GM12878 (cell line): ENCODE measurements around the gene PAX6. TPM values are rescaled to one million over a fixed set of nuclear protein-coding genes. Genes with fewer than 3 reads are reported as not detected.

Experiments
- ATAC-seq: fragments of 200-7000 bp; cut with Tn5 transposase; 3 replicates; pipeline ENCODE4 v1.9.1; 2020; ENCODE audit warnings: mild to moderate bottlenecking, moderate library complexity
- BruUV-seq: library from RNA; stranded (reverse); fragments of 400-500 nt; replicated peaks from 2 replicates; lab custom pipeline; 2021; lab: Mats Ljungman, UMichigan
- CTCF ChIA-PET: fragments of 300-600 bp; sonication (Branson Sonifier 250); formaldehyde crosslinking; extraction: SDS; loops from one replicate; lab custom pipeline; 2021; ENCODE audit warnings: inconsistent platforms; lab: Yijun Ruan, JAX
- POLR2A ChIA-PET: fragments of 350-600 bp; formaldehyde crosslinking; extraction: SDS; loops from one replicate; lab custom pipeline; 2021; ENCODE audit warnings: inconsistent platforms; lab: Charles Lee
- RAD21 ChIA-PET: fragments of 300-600 bp; sonication (Branson Sonifier 250); formaldehyde crosslinking; loops from one replicate; lab custom pipeline; 2023; ENCODE audit warnings: antibody characterized with exemption; ENCODE audit not compliant: unreplicated experiment; lab: Charles Lee
- SMC1A ChIA-PET: fragments of 300-600 bp; sonication (Branson Sonifier 250); formaldehyde crosslinking; loops from one replicate; lab custom pipeline; 2023; ENCODE audit not compliant: unreplicated experiment, uncharacterized antibody; lab: Charles Lee
- DNase-seq: peaks from one replicate; pipeline ENCODE4 v3.0.0-alpha.2; 2011; ENCODE audit warnings: low read depth, low spot score
- FAIRE-seq: peaks from 3 replicates; lab custom pipeline; 2011; peaks lifted over from hg19 to GRCh38; lab: Jason Lieb, UNC
- H2AFZ ChIP-seq: 2 replicates; pipeline ENCODE4 v1.6.0; 2011; ENCODE audit warnings: low read depth, low read length, control low read depth; ENCODE audit not compliant: control insufficient read depth
- H3K27ac ChIP-seq: 2 replicates; pipeline ENCODE4 v1.5.1; 2011; ENCODE audit warnings: control low read depth; ENCODE audit not compliant: control insufficient read depth, insufficient read depth
- H3K27me3 ChIP-seq, 2 experiments: replicated peaks in 1 of 2; 2 replicates each; pipeline versions ENCODE4 v1.6.0 to v1.6.1; 2011; ENCODE audit warnings: low read length in 1 of 2; ENCODE audit not compliant: control insufficient read depth in 2 of 2, insufficient read depth in 2 of 2
- H3K36me3 ChIP-seq, 2 experiments: 2 replicates each; pipeline ENCODE4 v1.5.1; 2011; ENCODE audit warnings: low read length in 1 of 2; ENCODE audit not compliant: control insufficient read depth in 2 of 2, insufficient read depth in 2 of 2
- H3K4me1 ChIP-seq: 2 replicates; pipeline ENCODE4 v1.6.1; 2011; ENCODE audit warnings: mild to moderate bottlenecking, low read length, moderate library complexity, mixed read lengths; ENCODE audit not compliant: control insufficient read depth, insufficient read depth
- H3K4me2 ChIP-seq: 2 replicates; pipeline ENCODE4 v1.6.0; 2011; ENCODE audit warnings: control low read depth; ENCODE audit not compliant: control insufficient read depth, insufficient read depth
- H3K4me3 ChIP-seq: fragments of 200-600 bp; sonication (generic); 2 replicates; pipeline ENCODE4 v1.5.1; 2016
- H3K79me2 ChIP-seq: 2 replicates; pipeline ENCODE4 v1.6.0; 2011; ENCODE audit warnings: low read length; ENCODE audit not compliant: control insufficient read depth, insufficient read depth
- H3K9ac ChIP-seq: 2 replicates; pipeline ENCODE4 v1.8.0; 2011; ENCODE audit warnings: low read length, control low read depth, mixed read lengths; ENCODE audit not compliant: control insufficient read depth, insufficient read depth
- H3K9me3 ChIP-seq: replicated peaks from 3 replicates; pipeline ENCODE4 v1.5.1; 2011; ENCODE audit warnings: mild to moderate bottlenecking, low read length; ENCODE audit not compliant: control insufficient read depth, insufficient read depth
- H4K20me1 ChIP-seq: 2 replicates; pipeline ENCODE4 v1.6.0; 2011; ENCODE audit not compliant: control insufficient read depth, insufficient read depth
- CHD4 ChIP-seq: fragments of 200-600 bp; sonication (generic); IDR thresholded peaks from 2 replicates; pipeline ENCODE4 v1.6.1; 2016; ENCODE audit warnings: mild to moderate bottlenecking
- LARP7 ChIP-seq: fragments of 450-650 bp; IDR thresholded peaks from 2 replicates; pipeline ENCODE4 v1.6.1; 2017; ENCODE audit warnings: mild to moderate bottlenecking
- NFYA ChIP-seq: IDR thresholded peaks from 2 replicates; pipeline ENCODE4 v1.6.1; 2011; ENCODE audit warnings: low read depth, mild to moderate bottlenecking, low read length, improper control_type of control experiment, borderline replicate concordance
- SUZ12 ChIP-seq: fragments of 200-600 bp; sonication (generic); IDR thresholded peaks from one replicate; pipeline ENCODE4 v1.6.1; 2018; ENCODE audit warnings: antibody characterized with exemption, mild to moderate bottlenecking; ENCODE audit not compliant: unreplicated experiment
- TCF12 ChIP-seq: IDR thresholded peaks from 2 replicates; pipeline ENCODE4 v1.6.1; 2011; ENCODE audit warnings: low read depth, mild to moderate bottlenecking, low read length
- ZBTB40 ChIP-seq: fragments of 450-650 bp; IDR thresholded peaks from 2 replicates; pipeline ENCODE4 v1.6.1; 2016; ENCODE audit warnings: mild to moderate bottlenecking, moderate library complexity, borderline replicate concordance
- ZNF207 ChIP-seq: fragments of 450-650 bp; IDR thresholded peaks from 2 replicates; pipeline ENCODE4 v1.6.1; 2014; ENCODE audit warnings: antibody characterized with exemption, mild to moderate bottlenecking, borderline replicate concordance
- WGBS: methylation state at CpG from one replicate; pipeline ENCODE4 v1.1.6; 2016; ENCODE audit warnings: low lambda C conversion rate; ENCODE audit not compliant: insufficient replicate concordance, insufficient coverage; ENCODE audit errors: missing lambda C conversion rate; 5-methylcytosine and 5-hydroxymethylcytosine counted together
- in situ Hi-C: fragments of 300-500 bp; cut with MboI; formaldehyde crosslinking; loops from 9 replicates; pipeline ENCODE4 v1.14.3; 2018; ENCODE audit warnings: mixed read lengths
- intact Hi-C: fragments of 100-400 bp; cut with micrococcal nuclease; formaldehyde crosslinking; loops from one replicate; pipeline ENCODE4 v1.14.2; 2022; ENCODE audit not compliant: unreplicated experiment
- polyA plus RNA-seq, 11 experiments: library from polyadenylated mRNA; depleted of rRNA in 4 of 11; unstranded in 6 of 11; stranded (reverse) in 5 of 11; fragments of >200 nt; fragmentation: Nextera tagmentation in 4 of 11; fragmentation: Illumina TruSeq in 1 of 11; extraction: Ambion mirVana in 4 of 11; extraction: Trizol in 1 of 11; gene quantifications; 1 replicate in 1 of 11; 2 replicates in 10 of 11; pipeline versions ENCODE4 v1.2.1 to v1.2.3, GENCODE V29; 2011 to 2016; ENCODE audit warnings: inconsistent platforms in 2 of 11, missing spikeins in 2 of 11, low read depth in 1 of 11
- total RNA-seq, 4 experiments: library from RNA; depleted of rRNA in 3 of 4; stranded (reverse); fragments of >200 nt in 3 of 4; fragmentation: Illumina TruSeq in 1 of 4; extraction: Trizol in 1 of 4; gene quantifications; 2 replicates each; pipeline versions ENCODE4 v1.2.1 to v1.2.3, GENCODE V29; 2013 to 2021

The PAX6 gene
- total and polyA plus RNA-seq, 10 of the 15 experiments (the other 5 are each of a cell fraction or from before 2014, with no cell fraction given), result 0.06 to 0.26 (median 0.10) TPM; not detected in 3

- TF ChIP-seq ZBTB40 (no peak), CHD4 (no peak), LARP7 (no peak), TCF12 (no peak), ZNF207 (no peak)
These were observed 6.0 kb downstream of the PAX6 start (continued) for GRCh38 chr11:31805037-31805628.

- RAD21 ChIA-PET, result no interaction called here
- ATAC-seq, result peak; percentile 31; the same call in 2 of the 3 replicates
- Histone ChIP-seq H3K36me3 (no peaks in the 10 kb centered on the region), H3K9ac (no peak overlapping the region), H3K27me3 (peaks cover 37 to 70% of the 10 kb centered on the region in 2 experiments), H4K20me1 (no peaks in the 10 kb centered on the region), H2AFZ (no peak overlapping the region; the same call in 1 of the 2 replicates), H3K4me2 (peak overlapping the region; percentile 86), H3K4me3 (peak overlapping the region; percentile 25), H3K4me1 (peaks cover 3% of the 10 kb centered on the region; the same call in 1 of the 2 replicates), H3K27ac (no peak overlapping the region), H3K79me2 (no peaks in the 10 kb centered on the region), H3K9me3 (no peaks in the 10 kb centered on the region; the same call in 2 of the 3 replicates)
- 4% methylated on average over 38 of the region's 41 CpGs for whole genome bisulfite sequencing
- POLR2A ChIA-PET, result no interaction called here
- SMC1A ChIA-PET, result interaction anchor here (1.2 kb wide), 1 partner anchor 16 kb away, joined by 3 read pairs; no protein-coding TSS in a partner anchor
- no TSS peak for BruUV-seq
- DNase-seq, result no peak
- in situ Hi-C loops, result no loop called here
- intact Hi-C loops, result loop anchor here (10.0 kb wide), 1 partner anchor 160 kb away; no protein-coding TSS in a partner anchor
- CTCF ChIA-PET, result interaction anchor here (0.7 kb wide), 1 partner anchor 132 kb away, joined by 4 read pairs; no protein-coding TSS in a partner anchor
- FAIRE-seq, result no peak
- TF ChIP-seq SUZ12 (peak; percentile 67), NFYA (no peak)
These were observed 6.6 kb downstream of the PAX6 start for GRCh38 chr11:31804312-31805036.
